Measurements from ENCODE around the gene PNPLA6.

GRCh38 chr19:7554990-7555864 is 19.7 kb downstream of the PNPLA6 start:
- no peak for TF ChIP-seq EZH2phosphoT487 (IDR thresholded peaks at IDR 0.05; ENCODE audit: low read depth)
- no peak for TF ChIP-seq CTCF (IDR thresholded peaks at IDR 0.05; ENCODE audit: low read depth, low read length)
